A549 (cell line): ENCODE results near the gene DNAJC7.
"Not testable (repeated sequence)": the region's sequence is repeated elsewhere in the genome, so short reads cannot be mapped to it uniquely, and the experiment has no call there.

Experiments
- FOSL2 ChIP-seq, 2 experiments: fragments of 450-650 bp in 1 of 2; fragments of >200 bp in 1 of 2; sonication (Bioruptor Twin) in 1 of 2; formaldehyde crosslinking; IDR thresholded peaks; 2 replicates each; pipeline versions ENCODE4 v1.5.0 to v1.6.1; 2016 to 2020; ENCODE audit warnings: mild to moderate bottlenecking in 1 of 2, moderate library complexity in 1 of 2
- HOXA7 ChIP-seq: fragments of 250-450 bp; sonication (Bioruptor Pico); IDR thresholded peaks from 2 replicates; pipeline ENCODE4 v1.5.0; 2020; ENCODE audit warnings: mild to moderate bottlenecking, moderate library complexity
- KDM1A ChIP-seq: fragments of 200-600 bp; sonication (generic); IDR thresholded peaks from 2 replicates; pipeline ENCODE4 v1.6.1; 2016; ENCODE audit warnings: low read depth, mild to moderate bottlenecking
- KDM5A ChIP-seq: fragments of 200-600 bp; sonication (generic); IDR thresholded peaks from 2 replicates; pipeline ENCODE4 v1.6.1; 2016; ENCODE audit warnings: antibody characterized with exemption, mild to moderate bottlenecking
- MAFK ChIP-seq: fragments of 450-650 bp; IDR thresholded peaks from 2 replicates; pipeline ENCODE4 v1.6.1; 2014; ENCODE audit not compliant: partially characterized antibody
- PHF8 ChIP-seq: fragments of 200-600 bp; sonication (generic); IDR thresholded peaks from 2 replicates; pipeline ENCODE4 v1.6.1; 2016; ENCODE audit warnings: low read depth, mild to moderate bottlenecking, antibody characterized with exemption, moderate library complexity, borderline replicate concordance
- POLR2A ChIP-seq: IDR thresholded peaks from 2 replicates; pipeline ENCODE4 v1.6.1; 2012; ENCODE audit warnings: mild to moderate bottlenecking, low read length
- POLR2AphosphoS2 ChIP-seq: conservative IDR thresholded peaks from 2 replicates; pipeline ENCODE4 v1.6.1; 2012; ENCODE audit warnings: low read length, improper control_type of control experiment, inconsistent platforms
- RAD21 ChIP-seq, 2 experiments: fragments of >200 bp in 1 of 2; sonication (Bioruptor Twin) in 1 of 2; formaldehyde crosslinking in 1 of 2; IDR thresholded peaks in 1 of 2; conservative IDR thresholded peaks in 1 of 2; 2 replicates in 1 of 2; 3 replicates in 1 of 2; pipeline ENCODE4 v1.6.1; 2012 to 2018; ENCODE audit warnings: inconsistent platforms in 1 of 2
- ZNF302 ChIP-seq: fragments of 250-450 bp; sonication (Bioruptor Pico); IDR thresholded peaks from 2 replicates; pipeline ENCODE4 v1.9.0; 2021; ENCODE audit warnings: inconsistent platforms, mild to moderate bottlenecking, moderate library complexity
- TF ChIP-seq, protein P1 (sequence below): IDR thresholded peaks from 2 replicates; pipeline ENCODE4 v1.6.1; 2012
- TF ChIP-seq, protein P2 (sequence below): fragments of 150-350 bp; IDR thresholded peaks from 2 replicates; pipeline ENCODE4 v1.6.1; 2014; ENCODE audit warnings: low read depth, mild to moderate bottlenecking, low read length
- TF ChIP-seq, protein P3 (sequence below): fragments of 250-450 bp; sonication (Bioruptor Pico); IDR thresholded peaks from 2 replicates; pipeline ENCODE4 v1.5.0; 2021; ENCODE audit warnings: mild to moderate bottlenecking, moderate library complexity, borderline replicate concordance
- TF ChIP-seq, protein P4 (sequence below): fragments of >200 bp; sonication (Bioruptor Twin); formaldehyde crosslinking; IDR thresholded peaks from 3 replicates; pipeline ENCODE4 v1.5.1; 2016

DNA sequence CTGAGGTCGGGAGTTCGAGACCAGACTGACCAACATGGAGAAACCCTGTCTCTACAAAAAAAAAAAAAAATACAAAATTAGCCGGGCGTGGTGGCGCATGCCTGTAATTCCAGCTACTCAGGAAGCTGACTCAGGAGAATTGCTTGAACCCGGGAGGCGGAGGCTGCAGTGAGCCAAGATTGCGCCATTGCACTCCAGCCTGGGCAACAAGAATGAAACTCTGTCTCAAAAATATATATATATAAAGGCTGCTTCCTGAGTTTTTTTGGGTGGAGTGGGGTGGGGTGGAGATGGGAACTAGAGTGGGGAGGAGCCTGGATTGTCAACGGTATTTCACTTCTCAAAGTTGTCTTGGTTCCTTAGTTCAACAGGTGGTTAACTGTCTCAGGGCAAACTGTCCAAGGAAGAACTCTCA is 7.0 kb downstream of the DNAJC7 start:
- TF ChIP-seq RAD21 (conservative IDR thresholded peaks at IDR 0.05 in 1 of 2, IDR thresholded peaks at IDR 0.05 in 1 of 2); POLR2A; ZNF302; FOSL2 (IDR thresholded peaks at IDR 0.05); FOSL2 (CRISPR knock-in tag; IDR thresholded peaks at IDR 0.05); KDM5A; PHF8; POLR2AphosphoS2; KDM1A; HOXA7: not testable (repeated sequence)
- TF ChIP-seq, protein P1, sequence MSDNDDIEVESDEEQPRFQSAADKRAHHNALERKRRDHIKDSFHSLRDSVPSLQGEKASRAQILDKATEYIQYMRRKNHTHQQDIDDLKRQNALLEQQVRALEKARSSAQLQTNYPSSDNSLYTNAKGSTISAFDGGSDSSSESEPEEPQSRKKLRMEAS: not testable (repeated sequence)
- TF ChIP-seq, protein P2, sequence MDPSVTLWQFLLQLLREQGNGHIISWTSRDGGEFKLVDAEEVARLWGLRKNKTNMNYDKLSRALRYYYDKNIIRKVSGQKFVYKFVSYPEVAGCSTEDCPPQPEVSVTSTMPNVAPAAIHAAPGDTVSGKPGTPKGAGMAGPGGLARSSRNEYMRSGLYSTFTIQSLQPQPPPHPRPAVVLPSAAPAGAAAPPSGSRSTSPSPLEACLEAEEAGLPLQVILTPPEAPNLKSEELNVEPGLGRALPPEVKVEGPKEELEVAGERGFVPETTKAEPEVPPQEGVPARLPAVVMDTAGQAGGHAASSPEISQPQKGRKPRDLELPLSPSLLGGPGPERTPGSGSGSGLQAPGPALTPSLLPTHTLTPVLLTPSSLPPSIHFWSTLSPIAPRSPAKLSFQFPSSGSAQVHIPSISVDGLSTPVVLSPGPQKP: not testable (repeated sequence)
- TF ChIP-seq, protein P3, sequence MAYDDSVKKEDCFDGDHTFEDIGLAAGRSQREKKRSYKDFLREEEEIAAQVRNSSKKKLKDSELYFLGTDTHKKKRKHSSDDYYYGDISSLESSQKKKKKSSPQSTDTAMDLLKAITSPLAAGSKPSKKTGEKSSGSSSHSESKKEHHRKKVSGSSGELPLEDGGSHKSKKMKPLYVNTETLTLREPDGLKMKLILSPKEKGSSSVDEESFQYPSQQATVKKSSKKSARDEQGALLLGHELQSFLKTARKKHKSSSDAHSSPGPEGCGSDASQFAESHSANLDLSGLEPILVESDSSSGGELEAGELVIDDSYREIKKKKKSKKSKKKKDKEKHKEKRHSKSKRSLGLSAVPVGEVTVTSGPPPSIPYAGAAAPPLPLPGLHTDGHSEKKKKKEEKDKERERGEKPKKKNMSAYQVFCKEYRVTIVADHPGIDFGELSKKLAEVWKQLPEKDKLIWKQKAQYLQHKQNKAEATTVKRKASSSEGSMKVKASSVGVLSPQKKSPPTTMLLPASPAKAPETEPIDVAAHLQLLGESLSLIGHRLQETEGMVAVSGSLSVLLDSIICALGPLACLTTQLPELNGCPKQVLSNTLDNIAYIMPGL (CRISPR knock-in tag): not testable (repeated sequence)
- TF ChIP-seq, protein P4, sequence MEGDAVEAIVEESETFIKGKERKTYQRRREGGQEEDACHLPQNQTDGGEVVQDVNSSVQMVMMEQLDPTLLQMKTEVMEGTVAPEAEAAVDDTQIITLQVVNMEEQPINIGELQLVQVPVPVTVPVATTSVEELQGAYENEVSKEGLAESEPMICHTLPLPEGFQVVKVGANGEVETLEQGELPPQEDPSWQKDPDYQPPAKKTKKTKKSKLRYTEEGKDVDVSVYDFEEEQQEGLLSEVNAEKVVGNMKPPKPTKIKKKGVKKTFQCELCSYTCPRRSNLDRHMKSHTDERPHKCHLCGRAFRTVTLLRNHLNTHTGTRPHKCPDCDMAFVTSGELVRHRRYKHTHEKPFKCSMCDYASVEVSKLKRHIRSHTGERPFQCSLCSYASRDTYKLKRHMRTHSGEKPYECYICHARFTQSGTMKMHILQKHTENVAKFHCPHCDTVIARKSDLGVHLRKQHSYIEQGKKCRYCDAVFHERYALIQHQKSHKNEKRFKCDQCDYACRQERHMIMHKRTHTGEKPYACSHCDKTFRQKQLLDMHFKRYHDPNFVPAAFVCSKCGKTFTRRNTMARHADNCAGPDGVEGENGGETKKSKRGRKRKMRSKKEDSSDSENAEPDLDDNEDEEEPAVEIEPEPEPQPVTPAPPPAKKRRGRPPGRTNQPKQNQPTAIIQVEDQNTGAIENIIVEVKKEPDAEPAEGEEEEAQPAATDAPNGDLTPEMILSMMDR: not testable (repeated sequence)
- peak; percentile 36 for TF ChIP-seq MAFK
